ENCODE results near the gene LSM11.

The LSM11 gene

DNA sequence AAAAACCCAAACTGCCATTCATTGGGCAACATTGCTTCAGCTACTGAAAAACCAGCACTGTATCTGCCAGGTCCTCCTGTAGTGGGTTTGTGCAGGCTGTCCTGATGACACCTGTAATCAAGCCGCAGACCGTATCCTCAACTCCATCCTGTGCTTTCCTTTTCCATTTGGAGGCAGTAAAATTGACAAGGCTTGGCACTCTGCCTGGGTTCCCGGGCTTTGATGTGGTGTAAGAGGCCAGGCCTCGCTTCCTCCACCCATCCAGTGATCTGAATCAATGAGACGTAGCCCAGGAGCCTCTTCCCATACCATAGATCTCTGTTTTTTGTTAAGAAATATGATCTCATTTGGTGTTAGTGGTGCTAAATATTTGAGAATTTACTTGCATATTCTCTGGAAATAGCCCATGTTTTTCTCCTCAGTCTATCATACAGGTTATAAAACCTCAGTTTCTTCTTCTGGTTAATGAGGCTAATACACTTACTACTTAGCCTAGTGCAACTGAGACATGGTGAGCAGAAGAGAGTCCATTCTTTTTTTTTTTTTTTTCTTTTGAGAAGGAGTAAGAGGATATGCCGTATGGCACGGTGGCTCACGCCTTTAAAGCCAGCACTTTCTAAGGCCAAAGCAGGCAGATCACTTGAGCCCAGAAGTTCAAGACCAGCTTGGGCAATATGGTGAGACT lies 34.8 kb downstream of the LSM11 start:
- Histone ChIP-seq H3K27me3 (ENCODE audit: insufficient read depth, low read length, poor library complexity) (no peaks in the 10 kb centered on the region), H3K4me1 (ENCODE audit: insufficient read depth, low read length) (peaks cover 10% of the 10 kb centered on the region), H3K4me2 (ENCODE audit: insufficient read depth, low read length) (no peak overlapping the region), H3K9ac (ENCODE audit: low read depth, low read length) (no peak overlapping the region), H2AFZ (ENCODE audit: low read depth, low read length) (no peak overlapping the region), H3K27ac (ENCODE audit: low read length) (no peak overlapping the region), H4K20me1 (ENCODE audit: insufficient read depth, low read length) (no peaks in the 10 kb centered on the region), H3K9me3 (ENCODE audit: insufficient read depth, low read length, severe bottlenecking) (no peaks in the 10 kb centered on the region), H3K79me2 (ENCODE audit: insufficient read depth, low read length) (no peaks in the 10 kb centered on the region), H3K4me3 (ENCODE audit: low read depth in 1 of 2, low read length in 2 of 2) (no peak overlapping the region), H3K36me3 (ENCODE audit: insufficient read depth, low read length) (no peaks in the 10 kb centered on the region)
- no peak for TF ChIP-seq EZH2 (IDR thresholded peaks at IDR 0.05; ENCODE audit: borderline replicate concordance, low read depth, low read length, severe bottlenecking)
- TF ChIP-seq, protein P1, sequence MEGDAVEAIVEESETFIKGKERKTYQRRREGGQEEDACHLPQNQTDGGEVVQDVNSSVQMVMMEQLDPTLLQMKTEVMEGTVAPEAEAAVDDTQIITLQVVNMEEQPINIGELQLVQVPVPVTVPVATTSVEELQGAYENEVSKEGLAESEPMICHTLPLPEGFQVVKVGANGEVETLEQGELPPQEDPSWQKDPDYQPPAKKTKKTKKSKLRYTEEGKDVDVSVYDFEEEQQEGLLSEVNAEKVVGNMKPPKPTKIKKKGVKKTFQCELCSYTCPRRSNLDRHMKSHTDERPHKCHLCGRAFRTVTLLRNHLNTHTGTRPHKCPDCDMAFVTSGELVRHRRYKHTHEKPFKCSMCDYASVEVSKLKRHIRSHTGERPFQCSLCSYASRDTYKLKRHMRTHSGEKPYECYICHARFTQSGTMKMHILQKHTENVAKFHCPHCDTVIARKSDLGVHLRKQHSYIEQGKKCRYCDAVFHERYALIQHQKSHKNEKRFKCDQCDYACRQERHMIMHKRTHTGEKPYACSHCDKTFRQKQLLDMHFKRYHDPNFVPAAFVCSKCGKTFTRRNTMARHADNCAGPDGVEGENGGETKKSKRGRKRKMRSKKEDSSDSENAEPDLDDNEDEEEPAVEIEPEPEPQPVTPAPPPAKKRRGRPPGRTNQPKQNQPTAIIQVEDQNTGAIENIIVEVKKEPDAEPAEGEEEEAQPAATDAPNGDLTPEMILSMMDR (IDR thresholded peaks at IDR 0.05; ENCODE audit: borderline replicate concordance, extremely low read depth, low read length, poor library complexity, severe bottlenecking), result no peak
- DNase-seq (peak; percentile 72), ATAC-seq (ENCODE audit: insufficient read depth, low read depth) (peak; percentile 80)

DNA sequence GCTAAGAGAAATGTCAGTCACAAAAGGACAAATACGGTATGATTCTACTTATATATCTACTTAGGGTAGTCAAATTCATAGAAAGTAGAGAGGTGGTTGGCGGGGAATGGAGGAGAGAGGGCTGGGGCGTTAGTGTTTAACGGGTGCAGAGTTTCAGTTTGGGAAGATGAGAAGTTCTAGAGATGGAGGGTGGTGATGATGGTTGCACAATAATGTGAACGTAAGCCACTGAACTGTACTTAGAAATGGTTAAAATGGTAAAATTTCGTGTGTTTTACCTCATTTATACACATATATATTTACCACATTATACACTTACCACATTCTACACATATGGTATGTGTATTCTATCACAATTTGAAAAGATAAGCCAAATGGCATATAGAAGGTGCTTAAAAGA lies 35.7 kb downstream of the LSM11 start:
- H3K9me3 ChIP-seq (ENCODE audit: insufficient read depth, low read length, severe bottlenecking), result no peaks in the 10 kb centered on the region
- H3K27ac ChIP-seq (ENCODE audit: low read length), result no peak overlapping the region
- no peaks in the 10 kb centered on the region for H4K20me1 ChIP-seq (ENCODE audit: insufficient read depth, low read length)
- H3K36me3 ChIP-seq (ENCODE audit: insufficient read depth, low read length), result 0 out of 2 replicates have a peak, but pooled peaks cover 1% of the 10 kb centered on the region
- H3K4me2 ChIP-seq (ENCODE audit: insufficient read depth, low read length), result no peak overlapping the region
- TF ChIP-seq EZH2 (IDR thresholded peaks at IDR 0.05; ENCODE audit: borderline replicate concordance, low read depth, low read length, severe bottlenecking), result no peak
- TF ChIP-seq, protein P1 (IDR thresholded peaks at IDR 0.05; ENCODE audit: borderline replicate concordance, extremely low read depth, low read length, poor library complexity, severe bottlenecking), result no peak
- H3K79me2 ChIP-seq (ENCODE audit: insufficient read depth, low read length), result no peaks in the 10 kb centered on the region
- no peak overlapping the region for H2AFZ ChIP-seq (ENCODE audit: low read depth, low read length)
- ATAC-seq (ENCODE audit: insufficient read depth, low read depth), result no peak
- H3K9ac ChIP-seq (ENCODE audit: low read depth, low read length), result no peak overlapping the region
- H3K4me3 ChIP-seq (ENCODE audit: low read depth in 1 of 2, low read length in 2 of 2), result no peak overlapping the region
- no peak for DNase-seq
- H3K27me3 ChIP-seq (ENCODE audit: insufficient read depth, low read length, poor library complexity), result no peaks in the 10 kb centered on the region
- H3K4me1 ChIP-seq (ENCODE audit: insufficient read depth, low read length), result peaks cover 10% of the 10 kb centered on the region

DNA sequence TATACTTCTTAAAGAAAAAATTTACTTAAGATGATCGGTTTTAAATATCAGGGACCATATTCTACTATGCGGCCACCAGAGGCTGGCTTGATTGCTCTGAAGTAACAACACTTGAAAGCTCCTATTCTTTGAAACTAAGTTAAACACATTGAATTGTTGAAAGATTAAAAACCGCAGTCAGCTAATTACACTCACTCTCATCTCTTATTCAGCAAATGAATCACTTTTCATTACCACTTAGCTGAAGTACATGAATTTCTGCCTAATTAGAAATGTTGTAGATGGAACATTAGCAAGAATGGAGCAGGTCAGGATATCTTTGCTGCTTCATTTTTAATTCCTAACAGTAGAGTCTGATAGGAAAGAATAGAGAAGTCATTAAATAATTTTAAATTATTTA lies 42.3 kb downstream of the LSM11 start:
- H3K27ac ChIP-seq (ENCODE audit: low read length), result no peak overlapping the region
- DNase-seq (no peak), ATAC-seq (ENCODE audit: insufficient read depth, low read depth) (no peak)
- H3K4me3 ChIP-seq (ENCODE audit: low read depth in 1 of 2, low read length in 2 of 2), result no peak overlapping the region
- H3K9ac ChIP-seq (ENCODE audit: low read depth, low read length), result no peak overlapping the region
- no peaks in the 10 kb centered on the region for H3K4me1 ChIP-seq (ENCODE audit: insufficient read depth, low read length)
- H3K4me2 ChIP-seq (ENCODE audit: insufficient read depth, low read length), result no peak overlapping the region
- no peaks in the 10 kb centered on the region for H3K27me3 ChIP-seq (ENCODE audit: insufficient read depth, low read length, poor library complexity)
- H2AFZ ChIP-seq (ENCODE audit: low read depth, low read length), result no peak overlapping the region
- H3K36me3 ChIP-seq (ENCODE audit: insufficient read depth, low read length), result peaks cover 60% of the 10 kb centered on the region
- no peaks in the 10 kb centered on the region; the same call in 1 of the 2 replicates for H4K20me1 ChIP-seq (ENCODE audit: insufficient read depth, low read length)
- TF ChIP-seq, protein P1 (IDR thresholded peaks at IDR 0.05; ENCODE audit: borderline replicate concordance, extremely low read depth, low read length, poor library complexity, severe bottlenecking), result no peak
- TF ChIP-seq EZH2 (IDR thresholded peaks at IDR 0.05; ENCODE audit: borderline replicate concordance, low read depth, low read length, severe bottlenecking), result no peak
- no peaks in the 10 kb centered on the region for H3K79me2 ChIP-seq (ENCODE audit: insufficient read depth, low read length)
- no peaks in the 10 kb centered on the region for H3K9me3 ChIP-seq (ENCODE audit: insufficient read depth, low read length, severe bottlenecking)

Data from DND-41 (cell line).